Spleen (tissue), 7 donors: ENCODE data around the gene NUDT19.

Experiments
- POLR2A ChIP-seq, 3 donors: fragments of 450-650 bp; IDR thresholded peaks; one replicate each; pipeline ENCODE4 v1.5.1; 2017; ENCODE audit warnings: antibody characterized with exemption in 3 of 3, mild to moderate bottlenecking in 1 of 3
- TF ChIP-seq, protein P1 (sequence below), 11 experiments: fragments of 200-600 bp in 7 of 11; fragments of 450-650 bp in 4 of 11; sonication (generic) in 4 of 11; IDR thresholded peaks in 8 of 11; conservative IDR thresholded peaks in 3 of 11; 1 replicate in 7 of 11; 2 replicates in 4 of 11; pipeline versions ENCODE4 v1.4.0 to v1.8.0; 2016 to 2021; ENCODE audit warnings: antibody characterized with exemption in 11 of 11, inconsistent platforms in 4 of 11, mild to moderate bottlenecking in 1 of 11
- donor health status: DM: no; HTN: no; CAD: no; lungs with moderate emphysema.
- donor health status: DM: no; HTN: no; CAD: no.
- donor health status: DM: no; HTN: no; CAD: no.

DNA sequence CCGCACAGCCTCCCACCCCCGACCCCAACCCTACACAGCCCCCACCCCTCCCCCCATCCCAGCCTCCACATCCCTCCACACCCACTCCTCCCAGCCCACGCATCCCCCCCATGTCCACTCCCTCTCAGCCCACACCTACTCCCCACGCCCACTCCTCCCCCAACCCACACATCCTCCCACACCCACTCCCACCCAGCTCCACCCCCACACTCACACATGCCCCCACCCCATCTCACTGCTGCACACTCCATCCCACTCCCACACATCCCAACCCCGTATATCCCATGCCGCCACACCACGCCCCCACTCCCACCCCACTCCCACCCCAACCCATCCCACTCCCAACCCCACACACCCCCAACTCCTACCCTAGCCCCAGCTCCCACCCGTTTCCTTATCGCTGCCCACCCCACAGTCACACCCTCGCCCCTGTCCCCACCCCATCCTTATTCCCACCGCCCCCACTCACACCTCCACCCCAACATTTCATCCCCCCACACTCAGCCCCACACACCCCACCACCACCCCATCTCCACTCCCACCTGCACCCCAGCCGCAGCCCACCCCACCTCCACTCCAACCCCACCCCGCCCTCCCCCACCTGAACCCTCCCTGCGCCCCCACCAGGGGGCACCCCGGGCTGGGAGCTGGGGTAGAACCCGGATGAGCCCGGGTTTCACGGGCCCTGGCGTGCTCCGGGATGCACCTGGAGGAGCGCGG is 28.8 kb downstream of the NUDT19 start:
- TF ChIP-seq, protein P1, sequence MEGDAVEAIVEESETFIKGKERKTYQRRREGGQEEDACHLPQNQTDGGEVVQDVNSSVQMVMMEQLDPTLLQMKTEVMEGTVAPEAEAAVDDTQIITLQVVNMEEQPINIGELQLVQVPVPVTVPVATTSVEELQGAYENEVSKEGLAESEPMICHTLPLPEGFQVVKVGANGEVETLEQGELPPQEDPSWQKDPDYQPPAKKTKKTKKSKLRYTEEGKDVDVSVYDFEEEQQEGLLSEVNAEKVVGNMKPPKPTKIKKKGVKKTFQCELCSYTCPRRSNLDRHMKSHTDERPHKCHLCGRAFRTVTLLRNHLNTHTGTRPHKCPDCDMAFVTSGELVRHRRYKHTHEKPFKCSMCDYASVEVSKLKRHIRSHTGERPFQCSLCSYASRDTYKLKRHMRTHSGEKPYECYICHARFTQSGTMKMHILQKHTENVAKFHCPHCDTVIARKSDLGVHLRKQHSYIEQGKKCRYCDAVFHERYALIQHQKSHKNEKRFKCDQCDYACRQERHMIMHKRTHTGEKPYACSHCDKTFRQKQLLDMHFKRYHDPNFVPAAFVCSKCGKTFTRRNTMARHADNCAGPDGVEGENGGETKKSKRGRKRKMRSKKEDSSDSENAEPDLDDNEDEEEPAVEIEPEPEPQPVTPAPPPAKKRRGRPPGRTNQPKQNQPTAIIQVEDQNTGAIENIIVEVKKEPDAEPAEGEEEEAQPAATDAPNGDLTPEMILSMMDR (IDR thresholded peaks at IDR 0.05 in 8 of 11, conservative IDR thresholded peaks at IDR 0.05 in 3 of 11), result no peak
- no peak for TF ChIP-seq POLR2A (IDR thresholded peaks at IDR 0.05)
